Measurements from ENCODE around the gene RNF181.

Gene RNF181

DNA sequence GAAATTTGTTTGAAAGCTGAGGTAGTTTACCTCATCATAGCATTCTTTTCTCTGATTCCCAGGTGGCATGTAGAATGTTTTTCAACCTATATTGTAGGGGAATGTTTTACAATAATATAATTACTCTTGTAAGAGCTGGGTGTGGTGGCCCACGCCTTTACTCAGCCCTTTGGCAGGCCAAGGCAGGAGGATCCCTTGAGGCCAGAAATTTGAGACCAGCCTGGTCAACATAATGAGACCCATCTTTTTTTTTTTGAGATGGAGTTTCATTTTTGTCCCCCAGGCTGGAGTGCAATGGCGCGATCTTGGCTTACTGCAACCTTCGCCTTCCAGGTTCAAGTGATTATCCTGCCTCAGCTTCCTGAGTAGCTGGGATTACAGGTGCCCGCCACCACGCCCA, 24.1 kb downstream of the RNF181 start:
- H3K79me2 ChIP-seq (ENCODE audit: low read length), result peaks cover 75% of the 10 kb centered on the region
- no peak overlapping the region for H3K4me3 ChIP-seq (ENCODE audit: low read length)
- no peak overlapping the region for H3K9ac ChIP-seq (ENCODE audit: low read length)
- TF ChIP-seq EZH2 (optimal IDR thresholded peaks at IDR 0.05; ENCODE audit: low read depth, low read length), result no peak
- TF ChIP-seq, protein P1, sequence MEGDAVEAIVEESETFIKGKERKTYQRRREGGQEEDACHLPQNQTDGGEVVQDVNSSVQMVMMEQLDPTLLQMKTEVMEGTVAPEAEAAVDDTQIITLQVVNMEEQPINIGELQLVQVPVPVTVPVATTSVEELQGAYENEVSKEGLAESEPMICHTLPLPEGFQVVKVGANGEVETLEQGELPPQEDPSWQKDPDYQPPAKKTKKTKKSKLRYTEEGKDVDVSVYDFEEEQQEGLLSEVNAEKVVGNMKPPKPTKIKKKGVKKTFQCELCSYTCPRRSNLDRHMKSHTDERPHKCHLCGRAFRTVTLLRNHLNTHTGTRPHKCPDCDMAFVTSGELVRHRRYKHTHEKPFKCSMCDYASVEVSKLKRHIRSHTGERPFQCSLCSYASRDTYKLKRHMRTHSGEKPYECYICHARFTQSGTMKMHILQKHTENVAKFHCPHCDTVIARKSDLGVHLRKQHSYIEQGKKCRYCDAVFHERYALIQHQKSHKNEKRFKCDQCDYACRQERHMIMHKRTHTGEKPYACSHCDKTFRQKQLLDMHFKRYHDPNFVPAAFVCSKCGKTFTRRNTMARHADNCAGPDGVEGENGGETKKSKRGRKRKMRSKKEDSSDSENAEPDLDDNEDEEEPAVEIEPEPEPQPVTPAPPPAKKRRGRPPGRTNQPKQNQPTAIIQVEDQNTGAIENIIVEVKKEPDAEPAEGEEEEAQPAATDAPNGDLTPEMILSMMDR (IDR thresholded peaks at IDR 0.05; ENCODE audit: low read length), result no peak
- no peak for TF ChIP-seq EZH2phosphoT487 (IDR thresholded peaks at IDR 0.05; ENCODE audit: low read length)
- no peaks in the 10 kb centered on the region for H3K9me2 ChIP-seq (replicated peaks; ENCODE audit: insufficient read depth, low read length)
- DNase-seq, result no peak
- no peak overlapping the region for H3K27ac ChIP-seq (ENCODE audit: low read length)
- H2AFZ ChIP-seq (ENCODE audit: low read length), result no peak overlapping the region
- no peaks in the 10 kb centered on the region for H3K9me3 ChIP-seq (replicated peaks; ENCODE audit: insufficient read depth, low read length)
- H4K20me1 ChIP-seq (ENCODE audit: insufficient read depth, low read length), result 0 out of 2 replicates have a peak, but pooled peaks cover 6% of the 10 kb centered on the region
- peaks cover 4% of the 10 kb centered on the region; the same call in 1 of the 2 replicates for H3F3A ChIP-seq (ENCODE audit: insufficient read depth, low read length)
- H3K4me1 ChIP-seq (ENCODE audit: low read length), result peaks cover 8% of the 10 kb centered on the region
- H3K36me3 ChIP-seq (replicated peaks; ENCODE audit: insufficient read depth, low read length), result peaks cover 14% of the 10 kb centered on the region
- H3K4me2 ChIP-seq (ENCODE audit: low read depth, low read length), result no peak overlapping the region
- H3K27me3 ChIP-seq (replicated peaks; ENCODE audit: insufficient read depth, low read length), result no peaks in the 10 kb centered on the region

DNA sequence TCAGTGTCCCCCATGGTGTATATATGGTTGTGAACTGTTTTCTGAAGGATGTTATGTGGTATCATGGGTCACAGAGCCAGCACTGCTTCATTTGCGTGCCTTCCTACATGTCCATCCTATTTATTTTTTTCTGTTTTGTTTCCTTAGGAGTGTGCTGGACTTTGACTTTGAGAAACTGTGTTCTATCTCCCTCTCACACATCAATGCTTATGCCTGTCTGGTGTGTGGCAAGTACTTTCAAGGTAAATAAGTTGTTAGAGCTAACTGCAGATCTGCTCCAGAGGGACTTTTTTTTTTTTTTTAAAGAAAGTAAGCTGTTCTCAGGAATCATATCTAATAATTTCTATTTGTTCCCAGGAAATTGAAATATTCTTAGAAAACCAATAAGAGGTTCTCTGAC, 25.8 kb downstream of the RNF181 start:
- no peaks in the 10 kb centered on the region for H3K27me3 ChIP-seq (replicated peaks; ENCODE audit: insufficient read depth, low read length)
- no peak overlapping the region for H3K9ac ChIP-seq (ENCODE audit: low read length)
- no peak overlapping the region for H3K4me2 ChIP-seq (ENCODE audit: low read depth, low read length)
- H4K20me1 ChIP-seq (ENCODE audit: insufficient read depth, low read length), result 0 out of 2 replicates have a peak, but pooled peaks cover 6% of the 10 kb centered on the region
- H3K36me3 ChIP-seq (replicated peaks; ENCODE audit: insufficient read depth, low read length), result peaks cover 14% of the 10 kb centered on the region
- no peak overlapping the region for H3K4me3 ChIP-seq (ENCODE audit: low read length)
- peaks cover 8% of the 10 kb centered on the region for H3K4me1 ChIP-seq (ENCODE audit: low read length)
- no peak overlapping the region for H2AFZ ChIP-seq (ENCODE audit: low read length)
- no peaks in the 10 kb centered on the region for H3K9me3 ChIP-seq (replicated peaks; ENCODE audit: insufficient read depth, low read length)
- peaks cover 75% of the 10 kb centered on the region for H3K79me2 ChIP-seq (ENCODE audit: low read length)
- TF ChIP-seq EZH2phosphoT487 (IDR thresholded peaks at IDR 0.05; ENCODE audit: low read length) (no peak), EZH2 (optimal IDR thresholded peaks at IDR 0.05; ENCODE audit: low read depth, low read length) (no peak)
- TF ChIP-seq, protein P1 (IDR thresholded peaks at IDR 0.05; ENCODE audit: low read length), result no peak
- no peak overlapping the region for H3K27ac ChIP-seq (ENCODE audit: low read length)
- peaks cover 4% of the 10 kb centered on the region; the same call in 1 of the 2 replicates for H3F3A ChIP-seq (ENCODE audit: insufficient read depth, low read length)
- DNase-seq, result no peak
- H3K9me2 ChIP-seq (replicated peaks; ENCODE audit: insufficient read depth, low read length), result no peaks in the 10 kb centered on the region

DNA sequence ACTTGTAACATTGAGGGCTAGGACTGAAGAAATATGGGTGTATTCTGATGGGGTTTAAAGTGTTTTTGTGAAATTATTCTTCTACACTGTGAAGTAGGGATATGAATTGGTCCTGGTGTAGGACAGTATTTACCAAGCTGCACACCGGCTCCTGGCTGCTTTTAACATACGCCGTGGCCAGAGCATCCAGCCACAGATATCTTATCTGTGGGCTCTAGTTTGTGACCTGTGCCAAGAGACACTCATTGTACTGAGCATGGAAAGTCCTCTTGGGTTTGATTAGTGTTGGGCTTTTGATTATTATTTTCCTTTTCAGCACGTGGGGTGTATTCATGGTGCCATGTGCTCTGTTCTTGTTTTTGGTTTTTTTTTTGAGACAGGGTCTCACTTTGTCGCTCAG, 28.4 kb downstream of the RNF181 start:
- H3K79me2 ChIP-seq (ENCODE audit: low read length), result peaks cover 49% of the 10 kb centered on the region
- 0 out of 2 replicates have a peak, but pooled peaks cover 5% of the 10 kb centered on the region for H4K20me1 ChIP-seq (ENCODE audit: insufficient read depth, low read length)
- H3K4me2 ChIP-seq (ENCODE audit: low read depth, low read length), result no peak overlapping the region
- H3K9me2 ChIP-seq (replicated peaks; ENCODE audit: insufficient read depth, low read length), result no peaks in the 10 kb centered on the region
- no peak for DNase-seq
- no peak overlapping the region for H3K4me3 ChIP-seq (ENCODE audit: low read length)
- no peak overlapping the region for H3K9ac ChIP-seq (ENCODE audit: low read length)
- H3K27me3 ChIP-seq (replicated peaks; ENCODE audit: insufficient read depth, low read length), result no peaks in the 10 kb centered on the region
- H3F3A ChIP-seq (ENCODE audit: insufficient read depth, low read length), result peaks cover 18% of the 10 kb centered on the region
- no peak overlapping the region for H3K27ac ChIP-seq (ENCODE audit: low read length)
- H3K36me3 ChIP-seq (replicated peaks; ENCODE audit: insufficient read depth, low read length), result peaks cover 17% of the 10 kb centered on the region
- no peaks in the 10 kb centered on the region for H3K9me3 ChIP-seq (replicated peaks; ENCODE audit: insufficient read depth, low read length)
- no peak overlapping the region for H2AFZ ChIP-seq (ENCODE audit: low read length)
- TF ChIP-seq, protein P1 (IDR thresholded peaks at IDR 0.05; ENCODE audit: low read length), result no peak
- TF ChIP-seq EZH2phosphoT487 (IDR thresholded peaks at IDR 0.05; ENCODE audit: low read length), result no peak
- TF ChIP-seq EZH2 (optimal IDR thresholded peaks at IDR 0.05; ENCODE audit: low read depth, low read length), result no peak
- peaks cover 9% of the 10 kb centered on the region for H3K4me1 ChIP-seq (ENCODE audit: low read length)

Measured in MM.1S (cell line).